HG03175 (cell line): ENCODE results near the gene RAC3.

Experiments
- ATAC-seq: cut with Tn5 transposase; IDR thresholded peaks from one replicate; pipeline ENCODE4 v1.9.1; 2021; ENCODE audit warnings: mild to moderate bottlenecking, moderate library complexity; ENCODE audit not compliant: unreplicated experiment

RAC3 gene

DNA sequence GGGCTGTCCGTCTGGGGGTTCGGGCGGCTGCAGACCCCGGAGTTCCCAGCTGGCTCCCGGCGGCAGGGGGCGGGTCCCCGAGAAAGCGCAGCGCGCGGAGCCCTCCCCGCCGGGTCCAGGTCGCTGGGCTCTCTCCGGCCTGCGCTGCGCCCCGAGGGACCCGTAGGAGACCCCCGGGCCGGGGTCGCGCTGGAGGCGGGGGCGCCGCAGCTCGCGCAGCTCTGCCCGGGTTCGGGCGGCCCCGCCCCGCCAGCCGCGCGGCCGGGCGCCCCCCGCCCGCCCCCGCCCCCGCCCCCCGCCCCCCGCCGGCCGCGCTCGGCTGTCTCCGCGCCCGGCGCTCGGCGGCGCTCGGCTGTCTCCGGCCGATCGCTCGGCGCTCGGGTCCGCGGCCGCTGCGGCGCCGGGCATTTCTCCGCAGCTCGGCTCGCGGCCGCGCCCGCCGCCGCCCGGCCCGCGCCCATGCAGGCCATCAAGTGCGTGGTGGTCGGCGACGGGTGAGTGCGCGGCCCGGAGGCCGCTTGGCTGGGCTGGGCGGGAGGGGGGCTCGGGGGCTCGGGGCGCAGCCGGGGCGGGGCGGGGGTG, at the start of gene RAC3:
RAC3 (plus strand) TSS at position 376 of the 582 bp plus-strand sequence; CDS start at position 460, 84 bp downstream.
- no peak for ATAC-seq

DNA sequence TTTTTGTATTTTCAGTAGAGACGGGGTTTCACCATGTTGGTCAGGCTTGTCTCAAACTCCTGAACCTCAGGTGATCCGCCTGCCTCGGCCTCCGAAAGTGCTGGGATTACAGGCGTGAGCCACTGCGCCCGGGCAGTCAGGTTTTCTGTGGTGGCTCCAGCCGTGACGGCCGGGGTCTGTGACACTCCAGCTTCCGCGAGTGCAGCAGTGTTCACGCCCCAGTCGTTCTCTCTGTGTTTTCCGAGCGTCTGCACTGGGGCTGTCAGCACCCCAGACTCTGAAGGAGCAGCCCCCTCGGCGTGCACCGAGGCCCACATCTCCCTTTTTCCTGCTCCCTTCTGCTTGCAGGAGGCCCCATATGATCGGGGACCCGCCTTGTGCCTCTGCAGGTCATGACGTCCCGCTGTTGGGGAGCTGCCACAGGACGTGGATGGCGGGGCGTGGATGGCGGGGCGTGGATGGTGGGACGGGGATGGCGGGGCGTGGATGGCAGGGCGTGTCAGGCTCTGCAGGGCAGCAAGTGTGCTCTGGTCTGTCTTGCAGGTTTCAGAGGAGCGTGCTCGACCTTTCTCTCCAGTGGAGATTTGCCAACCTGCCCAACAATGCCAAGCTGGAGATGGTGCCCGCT, 48.4 kb upstream of the RAC3 start:
- ATAC-seq, result no peak

DNA sequence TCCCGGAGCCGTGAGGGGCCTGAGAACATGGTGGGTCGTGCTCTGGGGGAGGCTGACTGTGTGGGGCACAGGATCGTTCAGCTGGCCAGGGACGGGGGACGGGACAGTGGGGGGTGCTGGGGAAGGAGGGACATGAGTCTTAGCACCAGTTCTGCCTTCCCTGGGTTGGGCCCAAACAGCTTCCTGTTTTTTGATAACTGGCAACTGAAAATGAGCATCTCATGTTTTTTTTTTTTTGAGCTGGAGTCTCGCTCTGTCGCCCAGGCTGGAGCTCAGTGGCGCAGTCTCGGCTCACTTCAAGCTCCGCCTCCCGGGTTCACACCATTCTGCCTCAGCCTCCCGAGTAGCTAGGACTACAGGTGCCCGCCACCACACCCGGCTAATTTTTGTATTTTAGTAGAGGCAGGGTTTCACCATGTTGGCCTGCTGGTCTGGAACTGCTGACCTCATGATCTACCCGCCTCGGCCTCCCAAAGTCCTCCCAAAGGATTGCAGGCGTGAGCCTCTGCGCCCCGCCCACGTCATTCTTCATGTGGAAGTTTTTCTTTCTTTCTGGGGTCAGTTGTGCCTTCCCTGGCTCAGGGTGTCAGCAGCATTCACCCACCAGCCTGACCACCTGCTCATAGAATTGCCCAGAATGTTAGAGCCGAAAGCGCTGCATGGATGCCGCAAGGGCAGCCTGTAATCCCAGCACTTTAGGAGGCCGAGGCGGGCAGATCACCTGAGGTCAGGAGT, 47.7 kb upstream of the RAC3 start:
- ATAC-seq, result no peak

DNA sequence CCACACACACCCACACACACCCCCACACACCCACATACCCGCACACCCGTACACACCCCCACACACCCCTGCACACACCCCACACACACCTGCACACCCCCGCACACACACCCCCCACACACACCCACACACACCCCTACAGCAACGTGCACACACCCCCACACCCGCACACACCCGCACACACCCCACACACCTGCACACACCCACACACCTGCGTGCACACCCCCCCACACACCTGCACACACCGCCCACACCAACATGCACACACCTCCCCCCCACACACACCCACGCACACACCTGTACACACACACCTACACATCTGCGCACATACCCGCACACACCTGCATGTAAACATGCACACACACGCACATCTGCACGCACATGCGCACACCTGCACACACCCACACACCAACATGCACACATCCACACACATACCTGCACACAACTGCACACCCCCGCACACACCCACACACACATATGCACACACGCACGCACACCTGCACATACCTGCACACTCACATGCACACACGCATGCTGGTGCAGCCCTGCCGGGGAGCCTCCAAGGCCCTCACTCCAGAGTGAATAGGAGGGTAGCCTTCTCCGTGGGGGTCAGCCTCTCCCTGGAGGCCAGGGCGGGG, 46.6 kb upstream of the RAC3 start:
- no peak for ATAC-seq

DNA sequence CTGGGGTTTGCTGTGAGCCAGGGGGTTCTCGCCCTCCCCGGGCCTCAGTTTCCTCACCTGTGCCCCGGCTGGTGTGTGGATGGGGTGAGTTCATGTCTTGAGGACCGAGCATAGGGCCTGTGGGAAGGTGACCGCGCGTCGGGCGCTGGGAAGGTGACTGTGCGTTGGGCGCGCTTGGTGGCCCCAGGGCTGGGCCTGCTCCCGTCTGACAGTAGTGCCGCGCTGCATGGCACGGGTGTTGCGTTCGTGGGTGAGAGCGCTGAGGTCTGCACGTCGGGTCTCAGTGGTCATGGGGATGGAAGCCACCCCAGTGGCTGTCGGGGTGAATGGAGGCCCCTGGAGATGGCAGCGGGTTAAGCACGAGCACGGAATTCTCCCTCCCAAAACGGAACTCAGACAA, 44.9 kb upstream of the RAC3 start:
- no peak for ATAC-seq

DNA sequence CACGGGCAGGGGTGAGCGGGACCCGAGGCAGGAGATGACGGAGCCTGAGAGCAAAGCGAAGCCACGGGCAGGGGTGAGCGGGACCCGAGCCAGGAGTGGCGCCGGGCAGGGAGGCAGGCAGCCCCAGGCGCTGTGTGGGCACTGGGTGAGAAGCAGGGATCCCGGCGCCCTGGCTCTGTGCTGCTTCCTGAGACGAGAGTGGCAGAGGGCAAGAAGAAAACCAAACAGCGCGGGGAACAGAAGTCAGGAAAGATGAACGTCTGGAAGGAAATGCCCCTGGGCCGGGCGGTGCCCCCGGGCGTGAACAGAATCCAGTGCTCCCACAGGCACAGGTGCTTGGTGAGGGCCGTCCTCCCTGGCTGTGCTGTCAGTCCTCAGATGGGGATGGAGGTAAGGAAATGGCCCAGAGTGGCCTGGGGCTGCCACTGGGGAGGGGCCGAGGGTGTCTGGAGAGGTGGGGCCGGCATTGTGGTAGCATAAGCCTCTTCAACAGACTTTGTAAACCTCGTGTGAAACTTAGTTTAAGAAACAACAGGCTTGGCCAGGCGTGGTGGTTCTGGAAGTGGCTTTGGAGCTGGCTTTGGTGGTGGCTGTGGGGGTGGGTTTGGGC, 44.2 kb upstream of the RAC3 start:
- ATAC-seq, result no peak

DNA sequence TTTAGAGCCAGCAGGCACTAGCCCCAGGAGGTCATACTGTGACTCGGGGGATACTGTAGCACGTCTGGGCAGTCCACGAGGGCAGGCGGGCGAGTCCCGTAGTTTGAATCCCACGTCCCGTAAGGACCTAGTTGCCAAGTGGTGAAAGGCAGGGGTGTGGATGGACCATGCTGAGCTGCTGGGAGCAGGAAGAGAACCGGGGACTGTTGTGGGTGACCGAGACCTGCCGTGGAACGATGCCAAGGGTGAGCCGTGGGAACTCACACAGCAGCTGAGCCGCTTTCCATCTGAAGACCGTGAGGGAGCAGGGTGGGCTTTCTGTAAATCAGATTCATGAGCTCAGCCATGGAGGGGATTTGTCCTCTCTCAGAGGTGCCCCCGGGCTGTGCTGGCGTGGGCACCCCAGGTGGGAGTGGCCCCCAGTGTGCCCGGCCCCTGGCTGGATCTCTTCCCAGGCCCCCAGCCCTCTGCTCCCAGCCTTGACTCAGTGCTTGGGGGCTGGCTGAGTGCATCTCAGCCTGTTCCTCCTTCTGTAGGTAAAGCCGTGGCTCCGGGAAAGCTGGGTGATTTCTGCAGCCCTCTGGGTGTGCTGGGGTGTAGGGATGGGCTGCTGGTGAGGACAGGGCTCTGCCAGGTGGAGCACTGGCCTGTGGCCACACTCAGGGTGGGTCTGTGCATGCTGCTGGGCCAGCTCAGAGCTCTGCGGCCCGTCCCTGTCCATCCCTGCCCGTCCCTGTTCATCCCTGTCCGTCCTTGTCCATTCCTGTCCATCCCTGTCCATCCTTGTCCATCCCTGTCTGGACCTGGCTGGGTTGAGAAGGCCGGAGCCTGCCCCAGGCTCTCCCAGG, 40.4 kb upstream of the RAC3 start:
- no peak for ATAC-seq

DNA sequence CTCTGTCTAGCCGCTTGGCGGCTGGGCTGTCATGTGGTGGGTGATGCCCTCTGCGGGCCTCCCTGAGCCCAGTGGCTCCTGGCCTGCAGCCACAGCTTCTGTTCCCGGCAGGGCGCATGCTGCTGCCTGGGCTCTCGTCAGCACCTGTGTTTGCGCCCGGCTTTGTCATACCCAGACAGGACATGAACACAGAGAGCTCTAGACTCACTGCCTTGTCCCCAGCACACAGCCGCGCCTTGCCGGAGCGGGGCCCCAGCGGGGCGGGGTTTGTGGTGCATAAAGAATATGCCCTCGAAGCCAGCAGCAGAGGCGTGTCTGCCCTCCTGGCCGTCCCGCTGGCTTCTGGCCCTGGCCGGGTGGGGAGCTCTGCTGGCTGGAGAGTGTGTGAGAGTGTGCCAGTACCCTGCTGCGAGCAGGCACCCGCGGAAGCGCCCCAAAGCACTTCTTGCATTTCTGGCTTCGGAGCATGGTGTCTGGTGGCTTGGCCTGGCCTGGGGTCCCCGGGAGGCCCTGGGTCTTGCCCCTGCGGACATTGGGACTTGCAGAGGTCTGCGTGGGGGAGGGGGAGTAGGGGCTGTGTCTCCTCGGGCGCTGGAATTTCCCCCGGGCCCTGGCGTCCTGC, 39.7 kb upstream of the RAC3 start:
- ATAC-seq, result no peak

DNA sequence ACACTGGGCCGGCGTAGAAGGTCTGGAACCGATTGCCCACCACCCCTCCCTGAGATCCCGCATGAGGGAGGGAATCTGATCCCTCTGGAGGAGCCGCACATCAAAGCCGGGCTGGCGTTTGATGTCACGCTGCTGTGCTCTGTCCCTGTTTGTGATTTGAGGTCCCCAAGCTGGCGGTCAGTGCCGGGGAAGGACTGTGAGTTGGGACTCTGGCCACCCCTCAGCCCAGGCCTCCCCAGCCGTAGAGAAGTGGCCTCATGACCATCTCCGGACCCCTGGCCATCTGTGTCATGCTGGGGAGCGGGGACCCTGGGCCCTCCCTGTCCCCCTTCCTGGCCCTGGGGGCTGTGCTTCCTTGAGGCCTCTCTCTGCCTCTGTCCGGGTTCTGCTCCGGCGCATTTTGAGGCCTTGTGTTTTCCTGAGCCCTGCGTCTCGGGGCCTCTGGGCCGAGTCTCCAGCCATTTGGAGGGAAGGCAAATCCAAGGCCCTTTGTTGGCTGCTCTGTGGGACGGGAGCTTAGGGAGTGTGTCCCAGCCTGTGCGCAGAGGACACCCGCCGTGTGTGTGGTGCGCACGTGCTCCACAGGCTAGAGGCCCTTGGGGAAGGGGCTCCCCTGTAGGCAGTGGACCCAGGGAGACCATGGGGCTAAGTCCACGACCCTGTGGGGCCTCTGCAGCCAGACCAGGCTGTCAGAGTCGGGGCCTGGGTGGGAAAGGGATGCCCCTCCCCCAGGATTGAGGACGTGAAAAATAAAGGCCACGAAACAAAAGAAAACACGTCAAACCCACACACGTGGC, 39.0 kb upstream of the RAC3 start:
- no peak for ATAC-seq

DNA sequence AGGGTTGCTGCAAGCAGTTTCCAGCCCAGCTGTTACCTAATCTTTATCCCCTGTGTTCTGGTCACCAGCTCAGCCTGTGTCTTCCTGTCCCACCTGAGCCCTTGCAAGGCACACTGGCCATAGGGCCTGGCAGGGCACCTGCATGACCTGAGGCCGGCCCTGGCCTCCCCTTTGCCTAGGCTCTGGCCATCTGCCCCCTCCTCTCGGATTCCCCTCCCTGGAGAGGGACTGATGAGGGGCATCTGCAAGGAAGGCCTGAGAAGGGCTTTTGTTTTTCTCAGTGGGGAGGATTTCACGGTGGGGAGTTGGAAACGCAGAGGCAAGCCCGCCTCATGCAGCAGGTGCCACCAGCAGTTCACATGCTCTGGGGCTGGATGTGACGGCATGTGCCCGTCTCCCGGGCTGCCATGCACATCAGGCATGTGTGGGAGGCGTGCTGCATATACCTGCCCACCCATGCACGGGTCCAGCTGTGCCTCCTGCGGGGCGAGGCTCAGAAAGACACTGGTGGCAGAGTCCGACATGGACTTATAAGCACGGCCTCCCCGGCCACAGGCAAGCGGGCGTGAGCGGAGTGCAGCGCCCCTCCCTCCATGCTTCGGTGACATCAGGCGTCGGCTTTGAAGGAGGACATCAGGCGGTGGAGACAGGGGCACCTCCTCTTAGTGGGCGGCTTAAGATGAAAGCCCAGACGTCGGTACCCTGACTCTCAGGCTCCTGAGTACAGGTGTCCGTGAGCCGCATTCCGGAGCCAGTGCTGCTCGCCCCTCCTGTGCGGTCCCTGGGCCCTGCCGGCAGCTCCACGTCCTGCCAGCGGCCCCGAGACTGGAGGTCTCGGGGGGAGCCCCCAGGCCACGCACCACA, 37.5 kb upstream of the RAC3 start:
- ATAC-seq, result no peak

DNA sequence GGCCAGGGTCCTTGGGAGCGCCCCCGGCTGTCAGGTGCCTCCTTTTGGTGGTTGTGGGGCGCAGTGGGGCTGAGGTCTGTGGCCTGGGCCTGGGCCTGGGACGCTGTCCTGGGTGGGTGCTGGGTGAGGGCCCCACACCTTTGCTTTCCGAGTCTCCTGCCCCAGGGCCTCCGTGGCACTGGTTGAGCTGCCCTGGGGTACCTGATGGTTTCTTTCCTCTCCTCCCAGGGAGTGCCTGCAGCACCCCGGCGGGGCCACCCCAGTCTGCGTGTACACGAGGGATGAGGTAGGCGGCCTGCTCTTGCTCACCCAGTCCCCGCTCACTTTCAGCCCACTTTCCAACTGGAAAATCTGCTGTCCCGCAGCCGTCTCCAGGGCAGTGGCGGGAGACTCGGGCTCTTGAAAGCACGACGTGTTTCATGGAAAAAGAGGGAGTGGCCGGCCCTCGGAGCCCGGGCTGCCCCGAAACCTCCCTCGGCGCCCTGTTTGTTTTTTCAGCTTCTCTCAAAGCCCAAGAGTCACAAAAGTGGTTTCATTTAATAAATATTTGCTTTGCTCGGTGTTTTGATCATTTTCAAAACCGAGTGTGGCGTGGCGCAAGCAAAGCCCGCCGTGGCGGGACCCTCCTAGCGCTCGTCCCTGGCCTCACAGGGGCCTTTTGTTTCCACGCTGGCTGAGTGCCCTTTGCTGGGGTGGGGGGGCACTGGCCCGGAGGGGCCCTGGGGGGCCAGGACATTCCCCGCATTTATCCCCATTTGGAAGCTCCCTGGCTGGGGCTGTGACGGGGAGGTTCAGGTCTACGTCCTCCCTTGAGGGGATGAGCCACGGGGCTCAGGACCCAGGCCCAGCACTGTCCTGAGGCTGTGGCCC, 36.6 kb upstream of the RAC3 start:
- no peak for ATAC-seq

DNA sequence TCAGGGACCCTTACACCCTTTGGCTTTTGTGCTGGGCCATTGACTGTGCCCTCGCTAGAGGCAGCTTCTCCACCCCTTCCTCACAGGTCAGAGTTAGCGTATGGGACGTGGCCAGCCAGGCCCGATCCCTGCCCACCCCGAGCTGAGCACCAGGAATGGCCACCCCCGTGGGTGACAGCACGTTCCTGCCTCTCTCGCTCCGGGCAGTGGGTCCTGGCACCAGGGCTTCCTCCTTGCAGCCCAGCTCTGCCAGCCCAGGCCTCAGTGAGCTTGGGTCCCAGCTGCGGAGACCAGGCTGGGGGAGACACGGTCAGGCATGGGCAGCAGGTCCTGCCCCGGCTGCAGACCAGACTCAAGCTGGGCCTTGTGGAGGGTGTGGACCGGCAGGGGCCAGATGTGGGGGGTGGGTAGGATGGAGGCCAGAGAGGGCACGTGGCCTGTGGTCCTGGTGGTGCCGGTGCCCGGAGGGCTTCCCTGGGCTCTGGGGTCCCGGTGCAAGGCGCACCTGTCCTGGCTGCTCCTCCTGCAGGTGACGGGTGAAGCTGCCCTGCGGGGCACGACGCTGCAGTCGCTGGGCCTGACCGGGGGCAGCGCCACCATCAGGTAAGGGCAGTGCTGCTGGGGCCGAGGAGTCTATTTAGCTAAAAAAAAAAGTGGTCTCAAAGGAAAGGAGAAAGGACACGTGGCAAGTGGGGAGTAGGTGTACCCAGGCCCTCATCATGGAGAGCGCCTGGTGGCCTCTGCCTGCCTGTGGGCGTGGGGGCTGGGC, 35.8 kb upstream of the RAC3 start:
- ATAC-seq, result no peak

DNA sequence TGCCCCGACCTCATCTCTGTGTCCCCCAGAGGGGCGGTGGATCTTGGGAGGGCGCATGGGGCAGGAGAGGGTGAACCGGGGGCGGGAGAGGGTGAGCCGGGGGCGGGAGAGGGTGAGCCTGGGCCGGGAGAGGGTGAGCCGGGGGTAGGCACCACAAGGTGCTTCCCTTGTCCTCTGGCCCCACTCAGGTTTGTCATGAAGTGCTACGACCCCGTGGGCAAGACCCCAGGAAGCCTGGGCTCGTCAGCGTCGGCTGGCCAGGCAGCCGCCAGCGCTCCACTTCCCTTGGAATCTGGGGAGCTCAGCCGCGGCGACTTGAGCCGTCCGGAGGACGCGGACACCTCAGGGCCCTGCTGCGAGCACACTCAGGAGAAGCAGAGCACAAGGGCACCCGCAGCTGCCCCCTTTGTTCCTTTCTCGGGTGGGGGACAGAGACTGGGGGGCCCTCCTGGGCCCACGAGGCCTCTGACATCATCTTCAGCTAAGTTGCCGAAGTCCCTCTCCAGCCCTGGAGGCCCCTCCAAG, 35.2 kb upstream of the RAC3 start:
- ATAC-seq, result no peak

DNA sequence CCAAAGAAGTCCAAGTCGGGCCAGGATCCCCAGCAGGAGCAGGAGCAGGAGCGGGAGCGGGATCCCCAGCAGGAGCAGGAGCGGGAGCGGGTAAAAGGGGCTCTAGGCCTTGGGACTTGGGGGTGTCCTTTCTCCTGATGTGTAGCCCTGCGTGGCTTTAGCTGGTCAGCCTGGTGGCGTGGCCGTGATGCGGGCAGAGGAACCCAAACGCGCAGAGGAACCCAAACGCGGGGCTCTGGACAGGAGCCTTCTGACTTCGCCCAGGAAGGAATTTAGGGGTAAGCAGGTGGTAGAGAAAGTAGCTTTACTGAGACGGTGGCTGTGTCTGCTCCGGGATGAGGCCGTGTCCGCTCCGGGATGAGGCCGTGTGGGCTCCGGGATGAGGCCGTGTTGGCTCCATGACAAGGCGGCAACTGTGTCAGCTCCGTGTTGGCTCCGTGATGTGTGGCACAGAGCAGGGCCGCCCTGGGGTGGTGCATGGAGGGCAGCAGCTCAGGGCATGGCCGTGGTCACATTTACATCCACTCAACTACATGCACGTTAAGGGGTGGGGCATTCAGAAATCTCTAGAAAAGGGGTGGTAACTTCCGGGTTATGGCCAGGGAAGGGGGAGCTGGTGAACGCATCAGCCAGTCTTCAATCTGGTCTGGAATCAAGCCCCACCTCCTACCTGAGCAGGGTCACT, 34.6 kb upstream of the RAC3 start:
- no peak for ATAC-seq

DNA sequence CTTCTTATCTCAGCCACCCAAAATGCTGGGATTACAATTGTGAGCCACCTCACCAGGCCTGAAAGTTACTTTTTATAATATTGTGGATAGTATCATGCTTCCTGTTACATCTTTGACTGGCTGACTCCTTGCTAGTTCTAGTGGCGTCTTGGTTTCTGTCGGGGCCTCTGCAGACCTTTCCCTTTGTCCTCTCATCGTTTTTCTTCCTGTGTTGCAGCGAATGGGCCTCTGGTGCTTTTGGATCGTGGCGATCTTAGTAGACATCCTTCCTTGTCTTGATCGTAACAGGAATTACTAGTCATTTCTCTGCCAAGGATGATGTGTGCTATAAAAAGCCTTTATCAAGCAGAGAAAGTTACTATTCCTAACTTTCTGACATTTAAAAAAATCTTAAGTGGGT, 33.3 kb upstream of the RAC3 start:
- no peak for ATAC-seq
